ENCODE measurements around the gene SLC37A3.
"Not testable (repeated sequence)": the region's sequence is repeated elsewhere in the genome, so short reads cannot be mapped to it uniquely, and the experiment has no call there.

Gene SLC37A3

DNA sequence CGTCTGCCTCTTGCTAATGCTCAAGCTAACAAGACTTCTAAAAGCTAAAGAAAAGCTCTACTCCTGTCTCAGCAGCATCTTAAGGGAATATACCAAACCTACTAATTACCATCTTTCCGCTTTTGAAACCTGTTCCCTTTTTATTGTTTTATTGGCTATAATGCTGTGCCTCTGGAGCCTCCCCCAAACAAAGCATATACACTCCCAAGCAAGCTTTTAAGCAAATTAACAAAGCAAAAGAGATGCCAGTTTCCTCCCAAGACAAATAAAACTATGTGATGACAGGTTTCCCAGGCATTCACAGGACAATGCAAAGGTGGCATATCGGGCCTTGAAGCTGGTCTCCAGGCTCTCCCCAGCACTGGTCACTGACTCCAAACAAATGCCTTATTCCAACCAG is 52.9 kb downstream of the SLC37A3 start:
- DNase-seq, result no peak

DNA sequence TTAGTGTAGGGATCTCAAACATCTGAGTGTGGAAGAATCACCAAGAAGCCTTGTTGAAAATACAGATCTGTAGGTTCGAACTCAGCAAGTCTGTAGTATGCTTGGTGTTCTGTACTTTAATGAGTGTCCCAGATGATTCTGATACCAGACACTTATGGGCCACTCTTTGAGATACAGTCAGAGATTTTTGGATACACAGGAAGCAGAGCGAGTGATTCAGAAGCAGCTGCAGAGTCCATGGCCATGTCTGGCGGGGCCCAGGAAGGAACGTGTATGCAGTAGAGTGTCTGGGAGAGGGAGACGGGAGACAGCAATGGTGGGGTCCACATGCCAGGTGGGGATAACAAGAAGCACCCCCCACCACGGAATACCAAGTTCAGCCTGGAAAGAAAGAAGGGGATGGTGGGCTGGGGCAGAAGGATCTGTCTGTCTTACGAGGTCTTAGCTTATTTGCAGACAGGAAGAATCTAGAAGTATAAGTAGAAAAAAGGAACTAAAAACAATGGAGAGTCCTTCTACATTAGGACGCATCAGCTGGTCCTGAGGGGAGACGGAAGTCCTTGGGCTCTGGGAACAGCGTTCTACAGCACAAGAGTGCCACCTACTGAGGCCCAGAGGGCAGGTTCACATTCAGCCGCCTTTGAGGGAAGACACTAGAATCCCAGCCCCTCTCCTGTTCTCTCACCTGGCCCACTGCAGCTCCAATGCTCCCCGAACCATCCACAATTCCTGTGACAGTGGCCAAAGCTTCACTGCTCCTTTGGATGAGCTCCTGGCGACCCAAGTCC is 55.4 kb downstream of the SLC37A3 start:
- DNase-seq, result no peak

DNA sequence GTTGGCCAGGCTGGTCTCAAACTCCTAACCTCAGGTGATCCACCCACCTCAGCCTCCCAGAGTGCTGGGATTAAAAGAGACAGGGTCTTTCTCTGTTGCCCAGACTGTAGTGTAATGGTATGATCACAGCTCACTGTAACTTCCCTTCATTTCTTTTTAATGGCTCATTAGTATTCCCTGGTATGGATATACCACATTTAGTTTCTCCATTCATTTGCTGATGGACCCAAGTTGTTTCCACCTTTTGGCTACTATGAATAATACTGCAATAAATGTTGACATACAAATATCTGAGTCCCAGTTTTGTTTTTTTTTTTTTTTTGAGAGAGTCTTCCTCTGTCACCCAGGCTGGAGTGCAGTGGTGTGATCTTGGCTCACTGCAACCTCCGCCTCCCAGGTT is 59.4 kb downstream of the SLC37A3 start:
- not testable (repeated sequence) for DNase-seq

DNA sequence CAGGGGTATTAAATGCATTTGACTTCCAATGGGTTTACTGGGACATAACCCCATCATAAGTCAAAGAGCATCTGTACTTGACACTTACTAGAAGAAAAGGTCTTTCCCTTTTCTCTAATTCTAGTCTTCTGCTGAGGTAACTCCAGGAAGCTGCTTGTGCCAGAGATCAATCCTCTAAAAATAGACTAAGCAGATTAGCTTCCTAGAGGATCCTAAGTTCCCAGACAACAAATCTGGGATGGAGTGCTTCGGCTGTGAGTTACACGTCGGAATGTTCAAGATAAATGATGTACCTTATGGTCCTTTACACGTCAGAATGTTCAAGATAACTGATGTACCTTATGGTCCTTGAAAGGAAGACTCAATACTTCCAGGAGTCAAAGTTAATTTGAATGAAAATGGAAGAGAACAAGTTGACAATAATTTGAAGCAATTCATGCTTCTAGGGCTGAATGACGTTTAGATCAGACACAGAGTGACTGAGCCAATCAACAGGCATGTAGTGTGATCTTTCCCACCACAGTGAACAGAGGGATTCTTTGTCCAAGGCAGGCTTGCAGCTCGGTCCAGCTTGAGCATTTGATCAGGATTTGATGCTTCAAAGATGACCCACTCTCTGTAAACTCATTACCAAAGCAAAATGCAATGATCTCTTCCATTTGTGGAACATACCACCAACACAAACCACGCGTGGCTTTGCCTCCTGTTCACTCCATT is 63.8 kb downstream of the SLC37A3 start:
- no peak for DNase-seq

DNA sequence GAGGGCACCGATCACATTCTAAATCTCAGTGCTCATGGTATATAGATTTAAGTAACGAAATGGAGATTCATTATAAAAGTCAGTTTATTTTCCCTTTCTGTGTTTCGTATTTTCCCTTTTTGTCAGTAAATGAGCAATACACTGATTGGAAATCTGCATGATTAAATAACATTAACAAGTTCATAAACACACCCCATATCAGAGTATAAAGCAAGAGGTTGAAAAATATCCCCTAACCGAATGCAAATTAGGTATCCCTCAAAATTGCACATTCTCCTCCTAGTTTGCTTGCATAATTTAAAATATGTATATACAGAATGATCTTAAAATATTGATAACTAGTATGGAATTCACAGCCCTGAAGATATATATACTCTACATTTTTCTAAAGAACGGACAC is 64.6 kb downstream of the SLC37A3 start:
- no peak for DNase-seq

DNA sequence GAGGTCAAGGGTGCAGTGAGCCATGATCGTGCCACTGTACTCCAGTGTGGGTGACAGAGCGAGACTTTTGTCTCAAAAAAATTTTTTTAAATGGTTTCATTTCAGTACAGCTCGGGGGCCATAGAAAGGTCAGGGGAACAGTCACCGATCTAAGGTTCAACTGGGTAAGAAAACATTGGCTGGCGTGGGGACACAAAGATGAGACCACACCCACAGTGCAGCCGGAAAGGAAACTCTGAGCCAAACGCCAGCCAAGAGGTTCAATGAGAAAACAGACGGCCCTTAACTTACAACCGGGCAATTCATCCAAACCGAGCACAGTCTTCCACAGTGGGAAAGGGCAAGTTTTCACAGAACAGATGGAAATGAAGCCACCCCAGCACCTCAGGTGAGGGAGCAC is 65.1 kb downstream of the SLC37A3 start:
- no peak for DNase-seq

DNA sequence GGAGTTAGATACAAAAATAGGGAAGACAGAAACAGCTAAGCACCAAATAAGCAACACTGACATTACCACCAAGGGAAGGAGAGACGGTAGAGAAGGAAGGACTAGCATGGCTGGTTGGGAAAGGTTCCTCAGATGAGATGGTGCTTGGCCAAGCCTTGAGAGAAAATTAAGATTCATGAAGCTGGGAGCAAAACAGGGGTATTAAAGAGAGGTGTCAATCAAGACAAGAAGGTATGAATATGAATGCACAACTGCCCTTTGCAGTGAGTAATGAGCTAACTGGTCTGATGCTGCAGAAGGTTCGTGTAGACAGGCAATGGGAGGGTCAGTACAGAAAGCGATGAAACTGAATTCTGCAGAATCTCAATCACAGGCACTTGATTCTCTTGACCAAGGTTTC is 67.7 kb downstream of the SLC37A3 start:
- DNase-seq, result no peak

DNA sequence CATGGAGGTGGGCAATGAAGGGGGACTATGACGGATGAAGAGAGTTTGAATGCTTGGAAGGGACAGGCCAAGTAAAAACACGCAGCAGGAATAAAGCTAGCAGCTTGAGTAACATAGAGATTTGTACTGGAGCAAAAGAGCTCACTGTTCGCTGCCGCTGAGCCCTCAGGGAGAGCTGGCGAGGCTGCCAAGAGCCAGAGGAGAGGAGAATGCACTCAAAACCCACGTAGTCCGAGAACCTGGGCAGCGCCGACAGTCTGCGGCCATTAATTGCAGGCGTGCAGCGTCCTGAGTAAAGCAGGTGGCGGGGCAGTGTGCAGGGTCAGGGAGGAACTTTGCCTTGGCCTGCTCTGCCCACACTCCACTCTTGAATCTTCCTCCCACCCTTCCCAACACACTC is 68.2 kb downstream of the SLC37A3 start:
- no peak for DNase-seq

DNA sequence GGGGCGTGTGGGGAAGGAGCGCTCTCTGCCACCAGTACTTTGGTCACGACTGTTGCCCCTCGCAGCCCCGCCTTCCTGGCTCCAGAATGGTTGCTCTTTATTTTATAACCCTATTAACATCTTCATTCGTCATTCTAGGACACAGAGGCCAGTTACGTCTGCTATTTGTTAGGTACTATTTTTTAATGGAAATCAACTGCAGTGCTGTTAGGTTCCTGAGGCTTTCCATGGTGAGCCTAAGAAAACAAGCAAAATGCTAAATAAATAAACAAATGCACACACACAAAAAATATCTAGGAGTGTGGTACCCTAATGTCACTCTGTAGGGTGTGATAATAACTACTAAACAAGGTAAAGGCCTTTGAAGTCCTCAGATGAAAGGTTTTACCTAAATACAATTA is 71.1 kb downstream of the SLC37A3 start:
- DNase-seq, result no peak

DNA sequence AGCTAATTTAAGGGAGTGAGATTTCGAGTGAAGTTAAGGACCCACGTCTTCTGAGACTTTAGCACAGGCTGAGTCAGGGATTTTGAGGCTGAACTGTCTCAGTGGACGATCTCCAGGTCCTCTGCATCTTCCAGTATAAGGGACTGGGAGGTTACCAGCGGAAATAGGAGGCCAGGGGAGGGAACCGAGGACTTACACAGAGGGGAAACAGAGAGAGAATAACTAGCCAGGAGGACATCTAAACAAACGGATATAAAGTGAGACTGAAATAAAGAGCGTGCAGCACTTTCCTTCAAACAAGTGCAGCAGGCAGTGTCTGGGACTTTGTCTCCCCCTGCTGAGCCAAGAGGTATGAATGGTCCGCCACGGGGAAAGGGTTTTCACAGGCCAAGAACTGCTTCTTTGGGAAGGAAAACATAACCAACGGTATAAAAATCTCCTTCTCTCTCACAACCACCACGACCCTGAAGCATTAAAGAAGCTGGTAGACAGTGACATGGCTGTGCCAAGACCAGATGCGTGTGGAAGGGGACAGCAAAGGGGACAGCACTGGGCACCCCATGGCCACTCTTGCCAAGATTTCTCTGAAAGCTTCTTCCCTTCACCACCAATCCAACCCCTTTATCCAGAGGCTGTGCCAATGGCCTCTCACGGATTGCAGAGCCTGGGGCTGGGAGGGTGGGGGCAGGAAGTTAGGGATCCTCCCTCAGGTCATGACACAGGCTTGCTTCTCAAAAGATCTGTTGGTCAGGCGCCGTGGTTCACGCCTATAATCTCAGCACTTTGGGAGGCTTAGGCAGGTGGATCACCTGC is 72.0 kb downstream of the SLC37A3 start:
- peak; percentile 30 to 42 for DNase-seq

DNA sequence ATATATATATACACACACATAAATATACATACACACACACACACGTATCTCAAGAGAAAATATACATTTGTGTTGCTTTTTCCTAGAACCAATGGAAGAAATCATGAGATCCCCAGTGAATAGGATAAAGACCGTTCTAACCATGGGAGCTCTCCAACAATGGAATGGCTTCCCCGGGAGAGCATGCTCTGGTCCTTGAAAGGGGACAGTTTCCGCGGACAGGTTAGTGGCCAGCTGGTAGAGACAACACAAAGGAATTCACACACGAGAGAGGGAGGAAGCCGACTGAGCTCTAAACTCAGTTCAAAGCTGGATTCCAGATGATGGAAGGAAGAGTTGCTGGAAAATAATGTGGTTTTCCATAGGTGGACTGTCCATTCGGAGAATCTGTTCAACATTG is 72.7 kb downstream of the SLC37A3 start:
- no peak for DNase-seq

DNA sequence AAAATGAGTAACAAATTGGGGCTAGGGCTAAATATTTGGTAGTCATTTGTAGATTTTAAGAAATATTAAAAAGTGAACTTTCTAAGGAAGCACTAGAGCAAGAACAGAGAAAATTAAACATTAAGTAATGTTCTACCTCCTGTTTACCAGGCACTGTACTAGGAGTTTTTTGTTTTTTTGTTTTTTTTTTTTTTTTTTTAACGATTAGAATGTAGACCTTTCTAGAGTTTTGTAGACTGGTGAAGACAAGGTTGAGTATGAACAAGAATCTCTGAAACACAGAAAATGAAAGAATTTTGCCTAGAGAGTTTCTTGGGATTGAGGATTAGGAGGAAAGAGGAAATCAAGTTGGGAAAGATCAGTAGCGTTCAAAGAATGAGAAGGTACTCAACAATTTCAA is 73.6 kb downstream of the SLC37A3 start:
- DNase-seq, result no peak

DNA sequence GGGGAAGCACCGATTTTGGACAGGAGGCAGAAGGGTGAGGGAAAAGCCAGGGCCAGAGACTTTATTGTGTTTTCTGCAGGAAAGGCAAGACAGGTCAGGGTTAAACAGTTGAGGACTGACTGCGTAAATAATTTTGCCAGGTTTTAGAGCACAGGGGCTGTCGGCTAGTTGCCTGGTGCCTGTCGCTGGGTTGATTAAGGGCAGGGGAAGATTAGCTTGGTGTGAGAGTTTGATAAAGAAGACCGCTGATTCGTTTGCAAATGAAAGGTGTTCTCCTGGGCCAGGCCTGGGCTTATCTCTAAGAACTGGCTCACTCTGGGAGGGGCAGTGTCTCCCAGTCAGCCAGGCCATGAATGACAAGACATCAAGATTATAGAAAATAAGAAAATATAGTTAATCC is 75.6 kb downstream of the SLC37A3 start:
- DNase-seq, result no peak

DNA sequence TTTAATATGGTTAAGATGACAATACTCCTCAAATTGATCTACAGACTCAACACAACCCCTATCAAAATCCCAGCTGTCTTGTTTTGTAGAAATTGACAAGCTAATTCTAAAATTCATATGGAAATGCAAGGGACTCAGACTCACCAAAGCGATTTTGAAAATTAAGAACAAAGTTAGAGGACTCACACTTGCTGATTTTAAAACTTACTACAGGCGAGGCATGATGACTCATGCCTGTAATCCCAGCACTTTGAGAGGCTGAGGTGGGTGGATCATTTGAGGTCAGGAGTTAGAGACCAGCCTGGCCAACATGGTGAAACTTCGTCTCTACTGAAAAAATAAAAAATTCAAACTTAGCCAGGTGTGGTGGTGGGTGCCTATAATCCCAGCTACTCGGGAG is 78.3 kb downstream of the SLC37A3 start:
- DNase-seq, result not testable (repeated sequence)

DNA sequence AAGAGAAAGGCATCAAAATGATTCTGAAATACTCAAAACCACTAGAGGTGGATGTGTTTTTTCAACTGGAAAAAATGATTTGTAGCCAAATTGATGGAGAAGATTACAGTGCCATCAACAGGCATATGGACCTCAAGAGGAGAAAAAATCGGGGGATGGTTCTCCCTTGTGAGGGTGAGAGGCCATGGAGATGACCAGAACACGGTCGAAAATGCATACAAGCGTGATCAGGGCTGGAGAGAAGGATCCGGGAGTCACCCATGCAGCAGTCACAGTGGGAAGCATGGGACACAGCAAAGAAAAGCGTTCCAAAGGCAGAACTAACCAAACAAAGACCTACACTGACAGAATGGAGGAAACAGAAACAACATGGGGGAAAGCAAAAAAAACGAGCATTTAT is 80.3 kb downstream of the SLC37A3 start:
- no peak for DNase-seq

DNA sequence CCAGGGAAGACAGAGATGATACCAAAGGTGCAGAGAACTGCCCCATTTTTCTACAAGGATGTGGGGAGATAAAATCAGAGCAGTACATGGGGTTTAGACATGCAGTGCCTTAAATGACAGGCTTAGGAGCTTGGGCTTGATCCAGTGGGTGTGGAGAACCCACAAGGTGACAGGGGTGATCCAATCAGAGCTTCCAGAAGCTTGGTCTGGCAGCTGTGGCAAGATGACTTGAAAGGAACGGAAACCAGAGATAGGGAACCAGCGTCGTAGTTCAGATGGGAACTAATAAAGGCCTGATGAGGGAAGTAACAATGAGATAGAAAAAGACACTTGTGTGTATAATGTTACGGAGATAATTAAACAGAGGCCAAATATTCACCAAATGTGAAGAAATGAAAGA is 80.7 kb downstream of the SLC37A3 start:
- DNase-seq, result no peak

DNA sequence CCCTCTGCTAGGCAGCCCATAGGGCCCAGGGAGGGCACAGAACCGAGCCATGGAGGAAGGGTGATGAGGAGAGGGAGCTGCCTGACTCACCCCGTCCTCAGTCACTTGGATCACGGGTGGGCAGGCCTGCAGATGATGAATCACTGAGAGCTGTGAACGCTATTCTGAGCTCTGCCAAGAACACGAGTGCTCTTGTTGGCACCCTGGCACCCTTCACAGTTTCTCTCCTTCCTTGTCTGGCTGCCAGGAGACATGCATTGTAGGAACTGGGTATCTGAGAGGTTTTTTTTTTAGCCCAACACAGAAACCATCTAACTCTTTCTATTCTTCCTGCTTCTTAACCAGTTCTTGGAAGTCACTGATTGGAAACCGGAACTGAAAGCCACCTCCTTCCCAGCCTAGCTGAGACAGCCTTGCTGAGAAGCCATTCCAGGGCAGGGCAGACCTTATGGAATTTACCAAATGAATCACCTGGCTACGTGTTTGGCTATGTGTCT is 82.1 kb downstream of the SLC37A3 start:
- DNase-seq, result peak in 1 of 2 donors; percentile 23

DNA sequence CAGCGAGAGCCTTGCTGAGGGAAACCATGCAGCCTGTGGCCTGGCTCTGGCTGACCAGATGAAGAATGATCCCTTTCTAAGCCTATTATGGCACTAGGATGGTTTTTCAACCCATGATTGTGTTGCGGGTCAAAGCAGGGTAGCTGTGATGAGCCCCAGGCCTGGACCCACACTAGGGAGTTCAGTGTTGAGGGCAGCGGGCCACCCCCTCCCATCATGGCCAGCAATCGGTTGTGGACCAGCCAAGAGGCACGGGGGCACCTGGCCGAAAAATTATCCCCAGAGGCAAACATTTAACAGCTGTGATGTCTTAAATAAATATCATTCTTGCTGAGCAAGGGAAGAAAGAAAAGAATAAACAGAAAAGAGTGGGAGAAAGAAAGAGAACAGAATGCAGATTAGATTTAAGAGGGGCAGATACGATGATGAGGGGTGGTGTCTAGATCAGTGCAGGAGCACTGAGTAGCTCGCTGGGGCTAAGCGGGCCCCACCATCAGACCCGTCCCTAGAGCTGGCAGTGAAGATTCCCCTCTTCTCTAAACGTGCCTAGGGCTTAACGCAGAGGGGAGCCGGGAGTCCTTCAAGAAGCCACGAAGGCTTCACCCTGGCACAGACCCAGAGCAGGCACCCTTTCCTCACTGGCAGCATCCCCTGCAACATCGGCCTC is 82.7 kb downstream of the SLC37A3 start:
- DNase-seq, result no peak

DNA sequence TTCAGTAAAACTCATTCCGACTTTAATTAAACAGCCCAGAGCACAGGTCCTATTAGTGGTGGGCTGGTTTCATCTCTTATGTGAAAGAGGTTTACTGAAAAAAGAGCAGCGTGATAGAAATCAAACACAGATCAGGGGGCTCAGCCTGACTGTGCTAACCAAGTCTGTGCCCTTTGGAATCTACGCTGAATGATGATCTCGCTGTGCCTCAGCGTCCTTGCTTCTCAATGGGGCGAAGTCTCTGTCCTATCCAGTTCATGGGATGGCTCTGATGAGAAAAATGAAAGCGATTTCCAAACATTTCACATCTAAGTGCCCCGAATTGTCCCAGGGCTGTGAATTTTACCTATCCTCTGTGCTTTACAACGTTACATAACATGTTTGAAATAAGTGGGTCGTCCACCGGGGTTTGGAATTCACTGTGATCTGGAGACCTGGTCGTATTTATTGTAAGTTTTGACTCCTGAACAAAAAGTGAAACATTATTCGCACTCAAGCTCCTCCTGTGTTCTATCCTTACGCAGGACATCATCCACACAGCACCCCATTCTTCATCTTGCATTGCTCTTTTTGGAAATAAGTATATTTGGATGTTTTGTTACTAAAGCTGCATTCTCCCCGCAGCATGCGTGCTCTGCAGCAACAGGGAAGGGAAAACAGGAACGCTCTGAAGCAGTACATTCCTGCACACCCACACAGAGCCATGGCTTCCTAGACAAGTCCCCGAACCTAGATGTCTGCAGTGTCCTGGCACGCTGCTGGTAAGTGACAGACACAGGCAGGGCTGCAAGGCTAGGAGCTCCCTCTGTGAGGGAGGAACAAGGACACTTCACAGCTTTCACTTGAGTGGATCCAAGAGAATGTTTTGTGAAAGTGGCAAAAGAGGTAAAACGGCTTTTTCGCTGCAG is 83.5 kb downstream of the SLC37A3 start:
- no peak for DNase-seq

DNA sequence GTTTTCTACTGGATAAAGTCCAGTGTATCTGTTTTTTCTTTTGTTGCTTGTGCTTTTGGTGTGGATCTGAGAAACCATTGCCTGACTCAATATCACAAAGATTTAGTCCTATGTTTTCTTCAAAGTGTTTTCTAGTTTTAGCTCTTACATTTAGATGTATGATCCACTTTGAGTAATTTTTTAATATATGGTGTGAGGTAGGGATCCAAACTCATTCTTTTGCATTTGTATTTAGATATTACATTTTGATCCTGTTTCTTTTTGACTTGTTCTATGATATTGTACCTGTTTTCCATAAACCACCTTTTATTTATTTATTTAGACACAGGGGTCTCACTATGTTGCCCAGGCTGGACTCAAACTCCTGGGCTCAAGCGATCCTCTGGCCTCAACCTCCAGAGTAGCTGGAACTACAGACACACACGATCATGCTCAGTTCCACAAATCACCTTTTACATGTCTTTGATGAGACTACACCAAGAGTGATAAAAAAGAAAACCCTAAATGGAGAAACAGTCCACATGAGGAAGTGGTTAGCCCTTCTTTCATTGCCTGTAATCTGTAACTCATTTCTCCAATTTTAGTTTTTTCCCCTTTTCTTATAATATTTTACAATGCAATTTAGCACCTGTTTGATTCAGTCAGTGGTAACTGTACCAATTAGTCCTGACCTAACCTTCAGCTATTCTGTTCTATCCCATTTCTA is 86.0 kb downstream of the SLC37A3 start:
- no peak for DNase-seq

DNA sequence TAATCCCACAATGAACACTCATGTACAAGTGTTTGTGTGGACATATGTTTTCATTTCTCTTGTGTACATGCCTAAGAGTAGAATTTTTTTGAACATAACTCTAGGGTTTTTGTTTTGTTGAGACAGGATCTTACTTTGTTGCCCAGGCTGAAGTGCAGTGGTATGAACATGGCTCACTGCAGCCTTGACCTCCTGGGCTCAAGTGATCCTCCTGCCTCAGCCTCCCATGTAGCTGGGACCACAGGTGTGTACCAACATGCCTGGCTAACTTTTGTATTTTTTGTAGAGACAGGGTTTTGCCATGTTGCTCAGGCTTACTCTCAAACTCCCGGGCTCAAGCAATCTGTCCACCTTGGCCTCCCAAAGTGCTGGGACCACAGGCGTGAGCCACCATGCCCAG is 87.2 kb downstream of the SLC37A3 start:
- not testable (repeated sequence) for DNase-seq
